HCT116 (cell line): ENCODE results near the gene DMD. TPM values are rescaled to one million over a fixed set of nuclear protein-coding genes. Genes with fewer than 3 reads are reported as not detected.

Source experiments
- ATAC-seq: fragments of 200-7000 bp; cut with Tn5 transposase; 2 replicates; pipeline ENCODE4 v1.9.1; 2020; ENCODE audit warnings: mild to moderate bottlenecking, moderate library complexity
- BruUV-seq: library from RNA; stranded (reverse); fragments of 400-500 nt; replicated peaks from 2 replicates; lab custom pipeline; 2021; lab: Mats Ljungman, UMichigan
- CTCF ChIA-PET: fragments of 300-600 bp; sonication (Branson Sonifier 250); formaldehyde crosslinking; loops from one replicate; lab custom pipeline; 2021; ENCODE audit warnings: antibody characterized with exemption; lab: Charles Lee
- POLR2A ChIA-PET: fragments of 300-600, 350-600 bp; sonication (Branson Sonifier 250); formaldehyde crosslinking; loops from one replicate; lab custom pipeline; 2021; ENCODE audit warnings: antibody characterized with exemption; lab: Charles Lee
- RAD21 ChIA-PET, 2 experiments: fragments of 300-600 bp; sonication (Branson Sonifier 250); formaldehyde crosslinking; loops; one replicate each; lab custom pipeline; 2023; ENCODE audit warnings: low total read pairs in 2 of 2; ENCODE audit not compliant: uncharacterized antibody in 2 of 2, unreplicated experiment in 2 of 2, low non-redundant PET in 1 of 2; lab: Charles Lee
- DNase-seq: peaks from one replicate; pipeline ENCODE4 v3.0.0-alpha.2; 2010; ENCODE audit warnings: low read depth, low spot score
- H2AFZ ChIP-seq: fragments of 200-600 bp; shearing (Covaris generic), sonication (generic); 2 replicates; pipeline ENCODE4 v1.6.1; 2017; ENCODE audit warnings: low read depth, mixed run types, mixed read lengths, antibody characterized with exemption, low read length; ENCODE audit not compliant: poor library complexity, severe bottlenecking
- H3K27ac ChIP-seq: 2 replicates; pipeline ENCODE4 v1.5.1; 2012; ENCODE audit warnings: low read depth, low read length
- H3K27me3 ChIP-seq: fragments of 200-600 bp; sonication (generic); 2 replicates; pipeline ENCODE4 v1.6.1; 2016; ENCODE audit warnings: mixed run types, low read length, mixed read lengths; ENCODE audit not compliant: insufficient read depth
- H3K36me3 ChIP-seq, 2 experiments: fragments of 200-500 bp in 1 of 2; fragments of 200-600 bp in 1 of 2; sonication (Bioruptor generic) in 1 of 2; sonication (generic) in 1 of 2; 2 replicates each; pipeline versions ENCODE4 v1.5.1 to v1.6.1; 2014 to 2016; ENCODE audit warnings: low read length in 2 of 2, inconsistent platforms in 1 of 2, mixed read lengths in 1 of 2, mixed run types in 1 of 2; ENCODE audit not compliant: insufficient read depth in 2 of 2, control insufficient read depth in 1 of 2
- H3K4me1 ChIP-seq, 2 experiments: fragments of 200-600 bp in 1 of 2; sonication (generic) in 1 of 2; 2 replicates each; pipeline versions ENCODE4 v1.5.1 to v1.6.1; 2012 to 2017; ENCODE audit warnings: low read length in 2 of 2, inconsistent platforms in 1 of 2, mild to moderate bottlenecking in 1 of 2, mixed read lengths in 1 of 2, mixed run types in 1 of 2, moderate library complexity in 1 of 2; ENCODE audit not compliant: insufficient read depth in 2 of 2, control insufficient read depth in 1 of 2
- H3K4me2 ChIP-seq: fragments of 200-600 bp; sonication (generic); 2 replicates; pipeline ENCODE4 v1.6.1; 2017; ENCODE audit warnings: mixed run types, low read length, mixed read lengths
- H3K4me3 ChIP-seq, 2 experiments: fragments of 200-600 bp in 1 of 2; sonication (generic) in 1 of 2; replicated peaks in 1 of 2; 2 replicates each; pipeline ENCODE4 v1.5.1; 2011 to 2016; ENCODE audit warnings: low read length in 2 of 2, control low read depth in 1 of 2, low read depth in 1 of 2, mild to moderate bottlenecking in 1 of 2, mixed read lengths in 1 of 2, mixed run types in 1 of 2
- H3K79me2 ChIP-seq: fragments of 200-600 bp; sonication (generic); 2 replicates; pipeline ENCODE4 v1.6.1; 2017; ENCODE audit warnings: mild to moderate bottlenecking, mixed run types, low read length, moderate library complexity, mixed read lengths; ENCODE audit not compliant: insufficient read depth
- H3K9ac ChIP-seq: fragments of 200-600 bp; sonication (generic); 2 replicates; pipeline ENCODE4 v1.6.1; 2016; ENCODE audit warnings: low read length, mixed read lengths
- H3K9me2 ChIP-seq: fragments of 200-600 bp; sonication (generic), shearing (Covaris generic); 2 replicates; pipeline ENCODE4 v1.6.1; 2017; ENCODE audit warnings: mixed run types, mild to moderate bottlenecking, moderate library complexity; ENCODE audit not compliant: insufficient read depth
- H3K9me3 ChIP-seq, 2 experiments: fragments of 200-500 bp in 1 of 2; fragments of 200-600 bp in 1 of 2; sonication (Bioruptor generic) in 1 of 2; sonication (generic) in 1 of 2; 2 replicates each; pipeline ENCODE4 v1.6.1; 2014 to 2017; ENCODE audit warnings: low read length in 2 of 2, mixed read lengths in 2 of 2, inconsistent platforms in 1 of 2, low read depth in 1 of 2, mild to moderate bottlenecking in 1 of 2, mixed run types in 1 of 2, moderate library complexity in 1 of 2; ENCODE audit not compliant: control insufficient read depth in 1 of 2, insufficient read depth in 1 of 2
- H4K20me1 ChIP-seq: fragments of 200-600 bp; sonication (generic), shearing (Covaris generic); 2 replicates; pipeline ENCODE4 v1.6.1; 2017; ENCODE audit warnings: mixed run types, mild to moderate bottlenecking, moderate library complexity; ENCODE audit not compliant: insufficient read depth
- CBX3 ChIP-seq: IDR thresholded peaks from 2 replicates; pipeline ENCODE4 v1.6.1; 2012; ENCODE audit warnings: low read depth
- EGR1 ChIP-seq: IDR thresholded peaks from 2 replicates; pipeline ENCODE4 v1.6.1; 2012; ENCODE audit warnings: low read depth
- ELF1 ChIP-seq: IDR thresholded peaks from 2 replicates; pipeline ENCODE4 v1.6.1; 2012; ENCODE audit warnings: low read depth, borderline replicate concordance
- EZH2 ChIP-seq: fragments of 200-600 bp; sonication (generic); IDR thresholded peaks from 2 replicates; pipeline ENCODE4 v1.6.1; 2017; ENCODE audit warnings: antibody characterized with exemption, mixed run types
- EZH2phosphoT487 ChIP-seq: fragments of 200-600 bp; IDR thresholded peaks from 2 replicates; pipeline ENCODE4 v1.6.1; 2018; ENCODE audit warnings: antibody characterized with exemption, borderline replicate concordance
- JUND ChIP-seq: IDR thresholded peaks from 2 replicates; pipeline ENCODE4 v1.6.1; 2012
- POLR2A ChIP-seq: IDR thresholded peaks from 2 replicates; pipeline ENCODE4 v1.7.0; 2011; ENCODE audit warnings: borderline replicate concordance; ENCODE audit not compliant: insufficient read depth, insufficient read length; ENCODE audit errors: extremely low read depth
- ZFX ChIP-seq: fragments of 450-650 bp; IDR thresholded peaks from 2 replicates; pipeline ENCODE4 v1.6.1; 2017
- ZNF274 ChIP-seq: fragments of 200-500 bp; sonication (Bioruptor generic); IDR thresholded peaks from 2 replicates; pipeline ENCODE4 v1.6.1; 2014; ENCODE audit warnings: mild to moderate bottlenecking, low read depth, low read length, inconsistent platforms
- intact Hi-C: fragments of 100-400 bp; cut with micrococcal nuclease; formaldehyde crosslinking; loops from 2 replicates; pipeline ENCODE4 v1.10.0; 2022
- total RNA-seq: library from RNA; stranded (reverse); gene quantifications from one replicate; pipeline ENCODE4 v1.2.1, GENCODE V29; 2021; ENCODE audit not compliant: unreplicated experiment
- TF ChIP-seq, protein P1 (sequence below): IDR thresholded peaks from 2 replicates; pipeline ENCODE4 v1.6.1; 2012
- TF ChIP-seq, protein P2 (sequence below): IDR thresholded peaks from 2 replicates; pipeline ENCODE4 v1.6.1; 2012; ENCODE audit warnings: low read depth
- TF ChIP-seq, protein P3 (sequence below): IDR thresholded peaks from 2 replicates; pipeline ENCODE4 v1.6.1; 2012

The DMD gene
- total RNA-seq, 1 experiment from 2014 or later = 0.05 TPM

GRCh38 chrX:31993637-31994036 is 1217.7 kb downstream of the DMD start:
- no peak for DNase-seq
- no peaks in the 10 kb centered on the region for H3K79me2 ChIP-seq
- H3K27ac ChIP-seq = no peak overlapping the region
- no TSS peak for BruUV-seq
- no peak overlapping the region for H2AFZ ChIP-seq
- TF ChIP-seq EZH2phosphoT487 = no peak
- TF ChIP-seq, protein P1, sequence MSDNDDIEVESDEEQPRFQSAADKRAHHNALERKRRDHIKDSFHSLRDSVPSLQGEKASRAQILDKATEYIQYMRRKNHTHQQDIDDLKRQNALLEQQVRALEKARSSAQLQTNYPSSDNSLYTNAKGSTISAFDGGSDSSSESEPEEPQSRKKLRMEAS = no peak
- TF ChIP-seq ZFX = no peak
- no peak for TF ChIP-seq EGR1
- no peak for TF ChIP-seq ELF1
- TF ChIP-seq POLR2A = no peak
- no peak for TF ChIP-seq ZNF274
- TF ChIP-seq, protein P2, sequence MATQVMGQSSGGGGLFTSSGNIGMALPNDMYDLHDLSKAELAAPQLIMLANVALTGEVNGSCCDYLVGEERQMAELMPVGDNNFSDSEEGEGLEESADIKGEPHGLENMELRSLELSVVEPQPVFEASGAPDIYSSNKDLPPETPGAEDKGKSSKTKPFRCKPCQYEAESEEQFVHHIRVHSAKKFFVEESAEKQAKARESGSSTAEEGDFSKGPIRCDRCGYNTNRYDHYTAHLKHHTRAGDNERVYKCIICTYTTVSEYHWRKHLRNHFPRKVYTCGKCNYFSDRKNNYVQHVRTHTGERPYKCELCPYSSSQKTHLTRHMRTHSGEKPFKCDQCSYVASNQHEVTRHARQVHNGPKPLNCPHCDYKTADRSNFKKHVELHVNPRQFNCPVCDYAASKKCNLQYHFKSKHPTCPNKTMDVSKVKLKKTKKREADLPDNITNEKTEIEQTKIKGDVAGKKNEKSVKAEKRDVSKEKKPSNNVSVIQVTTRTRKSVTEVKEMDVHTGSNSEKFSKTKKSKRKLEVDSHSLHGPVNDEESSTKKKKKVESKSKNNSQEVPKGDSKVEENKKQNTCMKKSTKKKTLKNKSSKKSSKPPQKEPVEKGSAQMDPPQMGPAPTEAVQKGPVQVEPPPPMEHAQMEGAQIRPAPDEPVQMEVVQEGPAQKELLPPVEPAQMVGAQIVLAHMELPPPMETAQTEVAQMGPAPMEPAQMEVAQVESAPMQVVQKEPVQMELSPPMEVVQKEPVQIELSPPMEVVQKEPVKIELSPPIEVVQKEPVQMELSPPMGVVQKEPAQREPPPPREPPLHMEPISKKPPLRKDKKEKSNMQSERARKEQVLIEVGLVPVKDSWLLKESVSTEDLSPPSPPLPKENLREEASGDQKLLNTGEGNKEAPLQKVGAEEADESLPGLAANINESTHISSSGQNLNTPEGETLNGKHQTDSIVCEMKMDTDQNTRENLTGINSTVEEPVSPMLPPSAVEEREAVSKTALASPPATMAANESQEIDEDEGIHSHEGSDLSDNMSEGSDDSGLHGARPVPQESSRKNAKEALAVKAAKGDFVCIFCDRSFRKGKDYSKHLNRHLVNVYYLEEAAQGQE = no peak
- TF ChIP-seq JUND = no peak
- TF ChIP-seq CBX3 = no peak
- TF ChIP-seq, protein P3, sequence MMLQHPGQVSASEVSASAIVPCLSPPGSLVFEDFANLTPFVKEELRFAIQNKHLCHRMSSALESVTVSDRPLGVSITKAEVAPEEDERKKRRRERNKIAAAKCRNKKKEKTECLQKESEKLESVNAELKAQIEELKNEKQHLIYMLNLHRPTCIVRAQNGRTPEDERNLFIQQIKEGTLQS = no peak
- no peak for TF ChIP-seq EZH2
- no peaks in the 10 kb centered on the region for H3K9me2 ChIP-seq
- H3K4me3 ChIP-seq = no peak overlapping the region
- H3K4me2 ChIP-seq = no peak overlapping the region
- H3K27me3 ChIP-seq = no peaks in the 10 kb centered on the region
- CTCF ChIA-PET = no interaction called here
- intact Hi-C loops = no loop called here
- no peaks in the 10 kb centered on the region for H3K9me3 ChIP-seq
- no peaks in the 10 kb centered on the region for H4K20me1 ChIP-seq
- H3K36me3 ChIP-seq = no peaks in the 10 kb centered on the region
- H3K4me1 ChIP-seq = no peaks in the 10 kb centered on the region
- no peak overlapping the region for H3K9ac ChIP-seq
- ATAC-seq = no peak
- RAD21 ChIA-PET = no interaction called here
- POLR2A ChIA-PET = no interaction called here
